Ovary (tissue), 3 donors: ENCODE measurements around the gene LIMCH1.

ENCODE experiments used
- POLR2A ChIP-seq: fragments of 450-650 bp; IDR thresholded peaks from one replicate; pipeline ENCODE4 v1.6.1; 2017; ENCODE audit warnings: antibody characterized with exemption, mild to moderate bottlenecking, moderate library complexity
- TF ChIP-seq, protein P1 (sequence below), 3 donors: fragments of 450-650 bp in 2 of 3; fragments of 200-600 bp in 1 of 3; IDR thresholded peaks; one replicate each; pipeline versions ENCODE4 v1.5.1 to v1.8.0; 2016 to 2022; ENCODE audit warnings: antibody characterized with exemption in 3 of 3, mild to moderate bottlenecking in 1 of 3
- donor health status: DM: no; HTN: no; CAD: no.

DNA sequence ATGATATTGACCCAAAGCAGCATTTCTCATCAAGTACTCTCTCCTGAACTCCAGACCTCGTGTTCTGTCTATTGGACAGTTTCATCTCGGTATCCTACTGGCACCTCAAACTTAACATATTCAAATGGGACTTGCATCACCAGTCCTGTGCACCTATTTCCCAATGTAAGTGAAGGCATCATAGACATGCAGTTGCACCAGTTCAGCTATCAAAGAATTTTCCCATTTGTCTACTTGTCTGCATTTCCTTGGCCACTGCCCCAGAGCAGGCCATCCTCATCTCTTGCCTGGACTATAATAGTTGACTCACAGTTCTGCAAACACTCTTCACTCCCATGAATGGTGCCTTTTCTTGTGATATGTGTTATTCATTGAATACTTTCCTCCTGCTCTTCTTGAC, 11.3 kb upstream of the LIMCH1 start:
- TF ChIP-seq POLR2A: no peak
- TF ChIP-seq, protein P1, sequence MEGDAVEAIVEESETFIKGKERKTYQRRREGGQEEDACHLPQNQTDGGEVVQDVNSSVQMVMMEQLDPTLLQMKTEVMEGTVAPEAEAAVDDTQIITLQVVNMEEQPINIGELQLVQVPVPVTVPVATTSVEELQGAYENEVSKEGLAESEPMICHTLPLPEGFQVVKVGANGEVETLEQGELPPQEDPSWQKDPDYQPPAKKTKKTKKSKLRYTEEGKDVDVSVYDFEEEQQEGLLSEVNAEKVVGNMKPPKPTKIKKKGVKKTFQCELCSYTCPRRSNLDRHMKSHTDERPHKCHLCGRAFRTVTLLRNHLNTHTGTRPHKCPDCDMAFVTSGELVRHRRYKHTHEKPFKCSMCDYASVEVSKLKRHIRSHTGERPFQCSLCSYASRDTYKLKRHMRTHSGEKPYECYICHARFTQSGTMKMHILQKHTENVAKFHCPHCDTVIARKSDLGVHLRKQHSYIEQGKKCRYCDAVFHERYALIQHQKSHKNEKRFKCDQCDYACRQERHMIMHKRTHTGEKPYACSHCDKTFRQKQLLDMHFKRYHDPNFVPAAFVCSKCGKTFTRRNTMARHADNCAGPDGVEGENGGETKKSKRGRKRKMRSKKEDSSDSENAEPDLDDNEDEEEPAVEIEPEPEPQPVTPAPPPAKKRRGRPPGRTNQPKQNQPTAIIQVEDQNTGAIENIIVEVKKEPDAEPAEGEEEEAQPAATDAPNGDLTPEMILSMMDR (IDR thresholded peaks at IDR 0.05): no peak
